H1 (cell line): ENCODE results near the gene ILDR2. TPM values are rescaled to one million over a fixed set of nuclear protein-coding genes. Genes with fewer than 3 reads are reported as not detected.

Source experiments
- CTCF ChIA-PET: fragments of 300-600 bp; sonication (Branson Sonifier 250); formaldehyde crosslinking; loops from one replicate; lab custom pipeline; 2021; ENCODE audit not compliant: partially characterized antibody; lab: Charles Lee
- POLR2A ChIA-PET: fragments of 300-600 bp; sonication (Branson Sonifier 250); formaldehyde crosslinking; loops from one replicate; lab custom pipeline; 2021; ENCODE audit warnings: inconsistent platforms; ENCODE audit not compliant: partially characterized antibody; lab: Charles Lee
- DNase-seq, 2 experiments: peaks; one replicate each; pipeline versions ENCODE4 v3.0.0 to v3.0.0-alpha.2; 2010 to 2022; ENCODE audit warnings: low spot score in 2 of 2, low read depth in 1 of 2, mixed read lengths in 1 of 2
- FAIRE-seq: peaks from 2 replicates; lab custom pipeline; 2011; peaks lifted over from hg19 to GRCh38; lab: Jason Lieb, UNC
- H2AFZ ChIP-seq: 2 replicates; pipeline ENCODE4 v1.8.1; 2012; ENCODE audit warnings: low read length, inconsistent platforms
- H2AK5ac ChIP-seq: 2 replicates; pipeline ENCODE4 v1.6.1; 2013; ENCODE audit warnings: low read depth, low read length
- H2BK120ac ChIP-seq: replicated peaks from 2 replicates; pipeline ENCODE3; 2013; ENCODE audit warnings: low read depth, low read length, inconsistent platforms
- H2BK12ac ChIP-seq: 2 replicates; pipeline ENCODE4 v1.6.1; 2013; ENCODE audit warnings: low read depth, low read length
- H2BK15ac ChIP-seq: 2 replicates; pipeline ENCODE4 v1.6.1; 2013; ENCODE audit warnings: low read length
- H2BK20ac ChIP-seq: 2 replicates; pipeline ENCODE4 v1.6.1; 2013; ENCODE audit warnings: low read length
- H2BK5ac ChIP-seq: 2 replicates; pipeline ENCODE4 v1.6.1; 2013; ENCODE audit warnings: low read depth, low read length
- H3K14ac ChIP-seq: 2 replicates; pipeline ENCODE4 v1.6.1; 2013; ENCODE audit warnings: inconsistent platforms; ENCODE audit not compliant: insufficient read length
- H3K18ac ChIP-seq: 2 replicates; pipeline ENCODE4 v1.6.1; 2013; ENCODE audit warnings: low read length; ENCODE audit errors: extremely low read depth
- H3K23ac ChIP-seq: 2 replicates; pipeline ENCODE4 v1.6.1; 2013; ENCODE audit warnings: inconsistent platforms; ENCODE audit not compliant: insufficient read length
- H3K23me2 ChIP-seq: 2 replicates; pipeline ENCODE4 v1.6.1; 2013; ENCODE audit warnings: low read depth, low read length
- H3K27ac ChIP-seq: 2 replicates; pipeline ENCODE4 v1.6.1; 2011; ENCODE audit warnings: low read depth, low read length, inconsistent platforms
- H3K27me3 ChIP-seq, 4 experiments: replicated peaks in 1 of 4; 1 replicate in 1 of 4; 2 replicates in 3 of 4; pipeline versions ENCODE4 v1.6.1 to v1.8.1; 2011 to 2013; ENCODE audit warnings: low read length in 3 of 4, mild to moderate bottlenecking in 3 of 4, inconsistent platforms in 2 of 4, mixed read lengths in 2 of 4, moderate library complexity in 1 of 4; ENCODE audit not compliant: control insufficient read depth in 3 of 4, insufficient read depth in 3 of 4; ENCODE audit errors: extremely low read depth in 1 of 4
- H3K36me3 ChIP-seq, 4 experiments: 2 replicates each; pipeline versions ENCODE4 v1.6.1 to v1.8.1; 2011 to 2013; ENCODE audit warnings: mild to moderate bottlenecking in 4 of 4, low read length in 3 of 4, moderate library complexity in 2 of 4, control low read depth in 1 of 4, inconsistent platforms in 1 of 4; ENCODE audit not compliant: insufficient read depth in 4 of 4, control insufficient read depth in 2 of 4
- H3K4ac ChIP-seq: replicated peaks from 2 replicates; pipeline ENCODE3; 2013; ENCODE audit warnings: low read length, low read depth, mixed read lengths, inconsistent platforms; ENCODE audit not compliant: insufficient read length
- H3K4me1 ChIP-seq, 4 experiments: replicated peaks in 1 of 4; 1 replicate in 1 of 4; 2 replicates in 3 of 4; pipeline versions ENCODE4 v1.6.1 to v1.8.1; 2011 to 2013; ENCODE audit warnings: low read length in 3 of 4, inconsistent platforms in 2 of 4, mixed read lengths in 1 of 4; ENCODE audit not compliant: insufficient read depth in 4 of 4, control insufficient read depth in 3 of 4
- H3K4me2 ChIP-seq, 2 experiments: 2 replicates each; pipeline versions ENCODE4 v1.6.1 to v1.8.1; 2011 to 2013; ENCODE audit warnings: low read depth in 2 of 2, low read length in 2 of 2, control low read depth in 1 of 2, inconsistent platforms in 1 of 2, mild to moderate bottlenecking in 1 of 2; ENCODE audit not compliant: insufficient read depth in 1 of 2
- H3K4me3 ChIP-seq, 4 experiments: fragments of 200-600, 300-600 bp in 1 of 4; sonication (generic), shearing (Covaris generic), sonication (Bioruptor Twin) in 1 of 4; 2 replicates each; pipeline versions ENCODE4 v1.5.1 to v1.8.1; 2011 to 2016; ENCODE audit warnings: low read length in 4 of 4, low read depth in 3 of 4, control low read depth in 2 of 4, inconsistent platforms in 2 of 4, mild to moderate bottlenecking in 2 of 4, mixed read lengths in 1 of 4, moderate library complexity in 1 of 4; ENCODE audit not compliant: insufficient read depth in 2 of 4; ENCODE audit errors: extremely low read depth in 1 of 4
- H3K56ac ChIP-seq: replicated peaks from 2 replicates; pipeline ENCODE3; 2013; ENCODE audit warnings: low read depth, mild to moderate bottlenecking, mixed read lengths, low read length, inconsistent platforms; ENCODE audit not compliant: insufficient read length
- H3K79me1 ChIP-seq: 2 replicates; pipeline ENCODE4 v1.6.1; 2013; ENCODE audit warnings: low read depth, low read length, control low read depth
- H3K79me2 ChIP-seq, 2 experiments: 2 replicates each; pipeline versions ENCODE4 v1.6.1 to v1.8.1; 2012 to 2013; ENCODE audit warnings: low read length in 2 of 2, mild to moderate bottlenecking in 2 of 2, inconsistent platforms in 1 of 2; ENCODE audit not compliant: insufficient read depth in 2 of 2, control insufficient read depth in 1 of 2
- H3K9ac ChIP-seq, 4 experiments: replicated peaks in 1 of 4; 1 replicate in 1 of 4; 2 replicates in 3 of 4; pipeline versions ENCODE4 v1.6.1 to v1.8.1; 2011 to 2013; ENCODE audit warnings: low read depth in 3 of 4, low read length in 3 of 4, control low read depth in 2 of 4, mild to moderate bottlenecking in 2 of 4, moderate library complexity in 2 of 4, inconsistent platforms in 1 of 4; ENCODE audit errors: extremely low read depth in 1 of 4
- H3K9me3 ChIP-seq, 2 experiments: 2 replicates each; pipeline versions ENCODE4 v1.6.1 to v1.8.1; 2012 to 2013; ENCODE audit warnings: mild to moderate bottlenecking in 2 of 2, moderate library complexity in 2 of 2, control low read depth in 1 of 2, inconsistent platforms in 1 of 2, low read depth in 1 of 2, low read length in 1 of 2, mixed read lengths in 1 of 2; ENCODE audit not compliant: insufficient read depth in 2 of 2
- H4K20me1 ChIP-seq, 2 experiments: replicated peaks in 1 of 2; 2 replicates each; pipeline versions ENCODE3 to v1.8.1; 2011 to 2013; ENCODE audit warnings: inconsistent platforms in 2 of 2, low read length in 2 of 2, mild to moderate bottlenecking in 1 of 2; ENCODE audit not compliant: insufficient read depth in 2 of 2, control insufficient read depth in 1 of 2
- H4K5ac ChIP-seq: 2 replicates; pipeline ENCODE4 v1.6.1; 2013; ENCODE audit warnings: low read length, low read depth, mixed read lengths, inconsistent platforms; ENCODE audit not compliant: insufficient read length
- H4K8ac ChIP-seq: 2 replicates; pipeline ENCODE4 v1.8.0; 2013; ENCODE audit warnings: mild to moderate bottlenecking, moderate library complexity, low read length, inconsistent platforms; ENCODE audit not compliant: insufficient read depth; ENCODE audit errors: extremely low read depth
- H4K91ac ChIP-seq: replicated peaks from 2 replicates; pipeline ENCODE3; 2013; ENCODE audit warnings: low read length, mixed read lengths, inconsistent platforms; ENCODE audit not compliant: insufficient read length
- EZH2 ChIP-seq: fragments of 200-600 bp; sonication (generic); IDR thresholded peaks from 2 replicates; pipeline ENCODE4 v1.7.1; 2012; ENCODE audit warnings: low read depth, mild to moderate bottlenecking, moderate library complexity, low read length, inconsistent platforms; ENCODE audit not compliant: severe bottlenecking
- SAP30 ChIP-seq: fragments of 300-600 bp; sonication (generic); IDR thresholded peaks from 2 replicates; pipeline ENCODE4 v1.7.1; 2012; ENCODE audit warnings: low read length, moderate library complexity, mild to moderate bottlenecking, inconsistent platforms; ENCODE audit not compliant: insufficient read depth, insufficient replicate concordance
- SUZ12 ChIP-seq: fragments of 200-600 bp; sonication (generic); IDR thresholded peaks from 2 replicates; pipeline ENCODE4 v1.6.1; 2012; ENCODE audit warnings: mild to moderate bottlenecking, inconsistent platforms, low read length, moderate library complexity, mixed read lengths
- TEAD4 ChIP-seq: IDR thresholded peaks from 2 replicates; pipeline ENCODE4 v1.6.1; 2012; ENCODE audit warnings: low read depth, low read length, inconsistent platforms, mixed read lengths
- WGBS, 2 experiments: shearing (Covaris generic) in 1 of 2; methylation state at CpG; one replicate each; pipeline versions ENCODE4 v1.1.6 to v1.1.7; 2013 to 2015; ENCODE audit warnings: low lambda C conversion rate in 2 of 2, mixed read lengths in 2 of 2, inconsistent platforms in 1 of 2, low coverage in 1 of 2, missing lambda C conversion rate in 1 of 2; ENCODE audit not compliant: insufficient replicate concordance in 2 of 2, insufficient coverage in 1 of 2, insufficient read length in 1 of 2; ENCODE audit errors: extremely low coverage in 1 of 2, missing lambda C conversion rate in 1 of 2; 5-methylcytosine and 5-hydroxymethylcytosine counted together
- polyA plus RNA-seq, 7 experiments: library from polyadenylated mRNA; depleted of rRNA in 3 of 7; stranded (reverse) in 5 of 7; unstranded in 2 of 7; fragments of >200 nt in 5 of 7; fragments of 200-250 nt in 2 of 7; gene quantifications; 1 replicate in 5 of 7; 2 replicates in 1 of 7; 4 replicates in 1 of 7; pipeline versions ENCODE4 v1.2.1 to v1.2.3, GENCODE V29; 2011 to 2013; ENCODE audit warnings: missing spikeins in 2 of 7, mixed read lengths in 2 of 7
- total RNA-seq: library from RNA; stranded (reverse); fragmentation: NEBNext Ultra II Directional; extraction: Animal tissue kit (Norgen Biotek cat#: 25700); gene quantifications from 2 replicates; pipeline ENCODE4 v1.2.1, GENCODE V29; 2021

Gene ILDR2
- total and polyA plus RNA-seq, 2 of the 8 experiments (the other 6 are each of a cell fraction or from before 2014, with no cell fraction given): 0.85 to 0.86 TPM

DNA sequence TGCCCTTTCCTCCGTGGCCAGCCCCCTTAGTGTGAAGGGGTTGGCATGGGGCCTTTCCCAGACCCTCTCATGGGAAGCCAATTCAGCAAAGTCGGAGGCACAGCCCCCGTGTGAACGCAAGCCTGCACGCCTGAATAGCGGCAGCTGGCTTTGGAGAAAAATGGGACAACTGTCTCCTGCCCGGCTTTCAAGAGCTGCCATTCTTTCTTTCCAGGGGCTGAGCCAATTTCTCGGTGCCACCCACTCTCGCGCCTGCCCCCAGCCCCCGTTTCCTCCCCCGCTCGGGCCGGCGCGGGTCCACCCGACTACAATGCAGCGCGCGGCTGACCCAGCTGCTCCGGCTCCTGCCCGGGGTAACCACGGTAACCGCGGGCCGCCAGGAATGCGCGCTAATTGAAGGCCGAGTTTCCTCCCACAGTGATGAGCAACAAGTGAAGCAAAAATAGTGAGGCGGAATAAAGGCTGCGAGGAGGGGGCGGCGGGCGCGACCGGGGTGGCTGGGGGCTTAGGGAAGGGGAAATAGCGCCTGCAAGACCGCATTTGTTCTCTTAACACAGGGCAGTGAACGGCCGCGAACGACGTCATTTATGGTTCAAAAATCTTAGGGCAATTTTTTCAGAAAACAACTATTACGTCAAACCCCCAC is 27.8 kb downstream of the ILDR2 start:
- H2AFZ ChIP-seq: no peak overlapping the region
- CTCF ChIA-PET: interaction anchor here (1.6 kb wide), 1 partner anchor 110 kb away, joined by 7 read pairs; no protein-coding TSS in a partner anchor

More for the DNA sequence above, 27.8 kb downstream of the ILDR2 start:
- Histone ChIP-seq H3K79me2 (no peaks in the 10 kb centered on the region), H4K91ac (no peak overlapping the region), H4K8ac (no peak overlapping the region), H3K36me3 (no peaks in the 10 kb centered on the region), H2BK12ac (no peak overlapping the region), H3K4me2 (peak overlapping the region; percentile 68 to 79), H3K56ac (no peak overlapping the region), H4K20me1 (no peaks in the 10 kb centered on the region), H2BK120ac (no peak overlapping the region), H3K4me3 (peak overlapping the region; percentile 35 to 60 (median 46); a peak in 7 of 8 replicates), H3K14ac (no peak overlapping the region), H3K4me1 (peaks cover 4 to 16% (median 12%) of the 10 kb centered on the region in 4 experiments; a peak in 6 of 7 replicates), H3K27me3 (peaks cover 2 to 21% (median 17%) of the 10 kb centered on the region in 4 experiments), H4K5ac (no peak overlapping the region), H2BK20ac (no peak overlapping the region), H2BK5ac (no peak overlapping the region), H3K23me2 (no peaks in the 10 kb centered on the region; the same call in 1 of the 2 replicates), H3K18ac (peak overlapping the region; percentile 55; the same call in 1 of the 2 replicates), H3K27ac (no peak overlapping the region), H2AK5ac (no peak overlapping the region), H3K79me1 (no peaks in the 10 kb centered on the region), H2BK15ac (no peak overlapping the region), H3K4ac (no peak overlapping the region), H3K9me3 (no peaks in the 10 kb centered on the region), H3K9ac (no peak overlapping the region), H3K23ac (no peak overlapping the region)
- FAIRE-seq (no peak), DNase-seq (peak in 1 of 2 experiments; percentile 65)
- TF ChIP-seq SUZ12 (peak; percentile 56; the same call in 1 of the 2 replicates), TEAD4 (peak; percentile 52; the same call in 1 of the 2 replicates), SAP30 (no peak), EZH2 (peak; percentile 56)
- POLR2A ChIA-PET: no interaction called here
- 18% methylated on average over 26 of the region's 44 CpGs; no CpG with 5 or more reads in 1 of the 2 experiments for WGBS, 2 experiments
